H1 (cell line): ENCODE results near the gene CAPN7. TPM values are rescaled to one million over a fixed set of nuclear protein-coding genes. Genes with fewer than 3 reads are reported as not detected.

Experiments
- CHD7 ChIP-seq: fragments of 300-600 bp; sonication (generic); IDR thresholded peaks from 2 replicates; pipeline ENCODE4 v1.7.1; 2012; ENCODE audit warnings: low read length, moderate library complexity, mild to moderate bottlenecking, inconsistent platforms; ENCODE audit not compliant: insufficient replicate concordance
- CTBP2 ChIP-seq: IDR thresholded peaks from 2 replicates; pipeline ENCODE4 v1.7.0; 2011; ENCODE audit warnings: borderline replicate concordance, mild to moderate bottlenecking, moderate library complexity, mixed read lengths, low read length; ENCODE audit not compliant: insufficient read depth, insufficient read length
- polyA plus RNA-seq, 7 experiments: library from polyadenylated mRNA; depleted of rRNA in 3 of 7; stranded (reverse) in 5 of 7; unstranded in 2 of 7; fragments of >200 nt in 5 of 7; fragments of 200-250 nt in 2 of 7; gene quantifications; 1 replicate in 5 of 7; 2 replicates in 1 of 7; 4 replicates in 1 of 7; pipeline versions ENCODE4 v1.2.1 to v1.2.3, GENCODE V29; 2011 to 2013; ENCODE audit warnings: missing spikeins in 2 of 7, mixed read lengths in 2 of 7
- total RNA-seq: library from RNA; stranded (reverse); fragmentation: NEBNext Ultra II Directional; extraction: Animal tissue kit (Norgen Biotek cat#: 25700); gene quantifications from 2 replicates; pipeline ENCODE4 v1.2.1, GENCODE V29; 2021

Gene CAPN7
- total and polyA plus RNA-seq, 2 of the 8 experiments (the other 6 are each of a cell fraction or from before 2014, with no cell fraction given), result 5.3 to 13.2 TPM

GRCh38 chr3:15246186-15246585 is 40.1 kb downstream of the CAPN7 start (continued):
- TF ChIP-seq CHD7, result no peak
- TF ChIP-seq CTBP2, result no peak
- TF ChIP-seq, all 59 proteins: peak for 0
